ENCODE results near the gene CCL20.

Gene CCL20

GRCh38 chr2:227822416-227823003, 8.9 kb downstream of the CCL20 start:
- TF ChIP-seq CTCF (conservative IDR thresholded peaks at IDR 0.05; ENCODE audit: low read depth, low read length) = no peak
- H3K4me3 ChIP-seq (ENCODE audit: low read depth, low read length) = no peak overlapping the region
- DNase-seq (ENCODE audit: low read depth) = no peak

GRCh38 chr2:227823922-227824321, 10.3 kb downstream of the CCL20 start:
- TF ChIP-seq CTCF (conservative IDR thresholded peaks at IDR 0.05; ENCODE audit: low read depth, low read length) = no peak
- H3K4me3 ChIP-seq (ENCODE audit: low read depth, low read length) = no peak overlapping the region
- DNase-seq (ENCODE audit: low read depth) = no peak

GRCh38 chr2:227824711-227825110, 11.1 kb downstream of the CCL20 start:
- no peak for TF ChIP-seq CTCF (conservative IDR thresholded peaks at IDR 0.05; ENCODE audit: low read depth, low read length)
- DNase-seq (ENCODE audit: low read depth) = peak; percentile 74
- no peak overlapping the region for H3K4me3 ChIP-seq (ENCODE audit: low read depth, low read length)

DNA sequence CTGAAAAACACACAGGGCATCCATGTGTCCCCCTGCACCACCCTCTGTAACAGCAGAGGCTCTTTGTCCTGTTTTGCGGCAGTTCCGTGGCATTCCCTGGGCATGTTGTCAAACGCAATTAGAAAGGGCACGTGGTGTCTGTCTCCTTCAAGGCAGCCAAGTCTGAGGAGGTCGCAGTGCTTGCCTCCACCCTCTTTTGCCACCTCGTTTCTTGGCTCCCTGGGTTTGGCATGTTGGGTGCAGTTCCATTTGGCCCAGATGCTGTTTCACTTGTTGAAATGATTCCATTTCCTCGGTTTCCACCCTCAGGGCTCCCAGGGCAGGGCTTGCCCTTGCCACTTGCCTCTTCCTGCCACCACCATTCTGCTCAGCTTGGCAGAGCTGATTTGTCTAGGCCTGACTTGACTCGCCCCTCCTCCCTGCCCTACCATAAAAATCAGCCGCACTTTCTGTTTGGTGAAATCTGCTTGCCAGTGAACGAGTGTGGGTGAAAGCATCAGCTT, 12.4 kb downstream of the CCL20 start:
- DNase-seq (ENCODE audit: low read depth) = no peak

GRCh38 chr2:227826563-227826962, 12.9 kb downstream of the CCL20 start:
- H3K4me3 ChIP-seq (ENCODE audit: low read depth, low read length) = no peak overlapping the region
- TF ChIP-seq CTCF (conservative IDR thresholded peaks at IDR 0.05; ENCODE audit: low read depth, low read length) = no peak
- DNase-seq (ENCODE audit: low read depth) = no peak

More for the DNA sequence above, 12.4 kb downstream of the CCL20 start:
- no peak for TF ChIP-seq CTCF (conservative IDR thresholded peaks at IDR 0.05; ENCODE audit: low read depth, low read length)
- H3K4me3 ChIP-seq (ENCODE audit: low read depth, low read length) = no peak overlapping the region

- DNase-seq (ENCODE audit: low read depth) = no peak
- TF ChIP-seq CTCF (conservative IDR thresholded peaks at IDR 0.05; ENCODE audit: low read depth, low read length) = no peak
- no peak overlapping the region for H3K4me3 ChIP-seq (ENCODE audit: low read depth, low read length)
Measured at GRCh38 chr2:227827143-227827542, 13.5 kb downstream of the CCL20 start.

- no peak for DNase-seq (ENCODE audit: low read depth)
- no peak overlapping the region for H3K4me3 ChIP-seq (ENCODE audit: low read depth, low read length)
- no peak for TF ChIP-seq CTCF (conservative IDR thresholded peaks at IDR 0.05; ENCODE audit: low read depth, low read length)
Measured at GRCh38 chr2:227828477-227828912, 14.9 kb downstream of the CCL20 start.

Measured in choroid plexus epithelial cell (primary cell).